TTC549 (cell line): ENCODE data around the gene ZNF169.
"Not testable (repeated sequence)": the region's sequence is repeated elsewhere in the genome, so short reads cannot be mapped to it uniquely, and the experiment has no call there.

ENCODE experiments used
- FAIRE-seq: peaks from 2 replicates; lab custom pipeline; 2012; peaks lifted over from hg19 to GRCh38; lab: Jason Lieb, UNC

Gene ZNF169

GRCh38 chr9:94287877-94288513 lies 28.9 kb downstream of the ZNF169 start:
- FAIRE-seq: no peak

- no peak for FAIRE-seq
Measured at GRCh38 chr9:94289691-94290090, 30.6 kb downstream of the ZNF169 start.

DNA sequence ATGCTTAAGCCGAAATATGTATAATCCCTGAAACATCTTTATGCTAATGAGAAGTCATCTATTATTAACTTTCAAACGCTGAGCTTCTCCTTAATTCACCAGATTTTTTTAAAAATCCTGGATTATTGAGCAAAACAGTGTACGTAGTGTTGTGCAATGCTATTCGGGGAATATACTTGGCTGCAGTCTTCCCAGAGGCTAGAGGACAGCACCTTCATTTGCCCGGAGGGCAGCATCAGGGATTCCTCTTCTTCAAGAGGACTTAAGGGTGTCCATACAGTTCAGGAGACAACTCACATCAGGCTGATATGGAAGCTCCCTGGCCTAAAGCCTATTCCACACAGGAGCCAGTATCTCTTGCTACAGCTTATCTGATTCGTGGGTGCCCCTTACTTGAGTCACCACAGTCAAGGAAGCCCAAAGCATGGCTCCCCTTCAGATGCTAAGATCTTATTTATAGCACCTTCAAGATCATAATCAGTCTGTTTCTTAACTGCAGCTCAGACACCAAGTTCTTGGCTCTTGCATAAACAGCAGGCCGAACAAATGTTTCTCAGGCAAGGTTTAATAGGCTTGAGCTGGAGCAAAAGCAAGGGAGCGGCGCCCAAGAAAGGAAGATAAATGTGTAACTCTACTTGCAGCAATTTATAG lies 40.0 kb downstream of the ZNF169 start:
- no peak for FAIRE-seq

- no peak for FAIRE-seq
Measured at GRCh38 chr9:94300470-94301301, 41.6 kb downstream of the ZNF169 start.

DNA sequence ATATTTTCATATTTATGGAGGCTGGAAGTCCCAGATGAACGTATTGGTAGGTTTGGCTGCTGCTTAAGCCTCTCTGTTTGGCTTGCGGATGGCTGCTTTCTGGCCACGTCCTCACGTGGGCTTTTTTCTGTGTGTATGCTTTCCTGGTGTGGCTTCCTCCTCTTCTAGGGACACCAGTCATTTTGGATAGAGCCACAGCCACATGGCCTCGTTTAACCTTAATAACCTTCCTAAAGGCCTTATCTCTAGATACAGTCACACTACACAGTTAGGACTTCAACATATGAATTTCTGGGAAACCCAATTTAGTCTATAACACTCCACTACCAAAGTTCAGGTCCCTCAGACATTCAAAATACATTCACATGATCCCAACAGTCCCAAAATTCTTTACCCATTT lies 42.5 kb downstream of the ZNF169 start:
- no peak for FAIRE-seq

DNA sequence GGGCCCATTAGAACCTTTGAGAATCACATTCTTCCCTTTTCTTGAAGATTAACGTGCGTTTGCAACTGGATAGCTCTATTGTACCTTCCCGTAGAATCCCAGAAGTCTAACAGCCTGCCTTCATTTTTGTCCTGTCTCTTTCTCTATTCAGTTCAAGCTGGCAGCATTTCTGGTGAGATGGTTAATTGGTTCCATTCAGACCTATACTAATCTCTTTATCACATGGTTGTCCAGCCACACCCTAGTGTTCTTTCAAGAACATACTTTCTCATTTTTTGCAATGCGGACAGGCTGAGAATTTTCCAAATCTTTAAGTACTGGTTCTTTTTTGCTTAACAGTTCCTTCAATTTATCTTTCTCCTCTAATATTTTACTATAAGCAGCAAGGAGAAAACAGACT lies 43.3 kb downstream of the ZNF169 start:
- no peak for FAIRE-seq

DNA sequence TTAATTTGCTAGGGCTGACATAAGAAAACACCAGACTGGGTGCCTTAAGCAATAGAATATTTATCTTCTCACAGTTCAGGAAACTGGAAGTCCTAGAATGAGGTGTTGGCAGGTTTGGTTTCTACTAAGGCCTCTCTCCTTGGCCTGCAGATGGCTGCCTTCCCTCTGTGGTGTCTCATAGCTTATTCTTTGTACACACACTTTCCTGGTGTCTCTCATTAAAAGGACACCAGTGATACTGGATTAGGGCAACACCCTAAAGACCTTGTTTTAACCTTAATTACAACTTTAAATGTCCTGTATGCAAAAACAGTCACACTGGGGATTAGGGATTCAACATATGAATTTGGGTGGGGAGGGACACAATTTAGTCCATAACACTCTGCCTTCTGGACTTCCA lies 44.2 kb downstream of the ZNF169 start:
- FAIRE-seq: no peak

DNA sequence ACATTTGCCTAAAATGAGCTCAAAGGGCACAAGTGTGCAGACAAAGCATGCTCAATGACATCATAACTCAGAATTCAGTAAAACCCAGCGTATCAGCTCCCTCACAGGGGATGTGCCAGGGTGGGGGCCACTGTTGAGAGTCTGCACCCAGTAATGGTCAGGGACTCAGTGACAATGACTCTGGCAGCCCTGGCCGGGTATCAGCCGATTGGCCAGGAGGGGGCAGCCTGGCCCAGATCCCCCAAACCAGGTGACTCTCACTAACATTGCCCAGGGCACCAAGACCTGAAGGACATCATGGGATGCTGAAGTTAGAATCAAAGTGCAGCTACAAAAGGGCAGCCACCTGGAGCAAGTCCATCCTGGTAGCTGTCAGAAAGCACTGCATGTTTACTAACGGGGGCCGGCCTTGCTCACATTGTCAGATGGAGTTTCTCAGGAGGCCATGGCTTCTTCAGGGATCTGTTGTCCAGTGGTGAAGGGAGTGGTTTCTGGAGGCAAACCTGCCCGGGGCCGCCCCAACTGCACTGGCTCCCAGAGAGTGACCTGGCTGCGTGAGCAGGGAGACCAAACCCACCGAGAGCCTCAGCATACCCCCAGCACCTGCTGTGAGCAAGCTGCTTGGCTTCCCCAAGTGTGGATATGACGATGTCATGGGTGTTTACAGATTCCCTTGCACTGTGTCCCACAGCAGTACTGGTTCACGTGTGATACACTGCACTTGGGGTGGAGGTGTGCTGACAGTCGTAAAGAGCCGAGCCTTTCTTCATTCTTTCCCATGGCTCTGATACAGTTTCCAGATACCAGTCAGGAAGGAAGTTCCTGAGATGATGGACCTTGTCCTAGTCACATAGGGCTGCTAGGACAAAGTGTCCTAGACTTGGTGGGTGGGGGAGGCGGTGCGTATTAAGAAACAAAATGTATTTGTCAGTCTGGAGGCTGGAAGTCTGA lies 56.2 kb downstream of the ZNF169 start:
- FAIRE-seq: not testable (repeated sequence)

DNA sequence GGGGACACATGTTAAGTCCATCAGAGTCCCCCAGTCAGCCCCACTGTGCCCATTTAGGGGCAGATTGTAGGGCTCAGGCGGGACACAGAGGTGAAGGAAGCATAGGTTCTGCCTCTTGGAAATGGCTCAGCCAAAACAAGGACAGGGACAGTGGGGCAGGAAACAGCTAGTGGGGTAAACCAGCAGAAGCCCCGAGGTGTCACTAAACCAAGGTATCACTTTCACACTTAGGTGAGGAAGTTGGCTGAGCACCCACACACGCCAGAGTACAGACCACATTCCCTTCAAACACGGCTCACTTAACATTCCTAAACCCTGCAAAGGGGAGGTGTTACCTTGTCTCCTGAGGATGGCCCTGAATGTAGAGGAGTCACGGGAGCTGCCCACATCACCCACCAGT lies 57.1 kb downstream of the ZNF169 start:
- FAIRE-seq: not testable (repeated sequence)

GRCh38 chr9:94317949-94318657 lies 59.0 kb downstream of the ZNF169 start:
- not testable (repeated sequence) for FAIRE-seq

DNA sequence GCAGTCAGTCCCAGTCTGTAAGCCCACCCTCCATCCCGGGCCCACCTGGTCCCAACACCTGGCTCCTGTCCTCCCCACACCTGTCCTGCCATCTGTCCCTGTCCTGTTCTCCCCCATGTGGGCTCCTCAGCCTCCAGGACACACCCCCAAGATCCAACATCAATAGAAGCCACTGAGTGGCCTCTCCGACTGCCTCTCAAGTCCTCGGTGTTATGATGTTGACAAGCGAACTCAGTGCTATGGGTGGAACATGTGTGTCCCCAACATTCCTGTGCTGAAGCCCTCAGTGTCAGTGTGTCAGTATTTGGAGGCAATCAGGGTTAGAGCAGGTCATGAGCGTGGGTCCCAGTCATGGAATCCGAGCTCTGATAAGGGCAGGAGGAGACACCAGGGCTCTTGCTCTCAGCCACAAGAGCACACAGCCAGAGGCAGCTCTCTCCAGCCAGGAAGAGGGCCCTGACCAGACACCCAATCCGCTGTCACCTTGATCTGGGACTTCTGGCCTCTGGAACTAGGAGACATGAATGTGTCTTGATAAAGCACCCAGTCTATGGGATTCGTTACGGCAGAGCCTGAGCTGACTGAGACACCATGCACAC lies 63.3 kb downstream of the ZNF169 start:
- not testable (repeated sequence) for FAIRE-seq

DNA sequence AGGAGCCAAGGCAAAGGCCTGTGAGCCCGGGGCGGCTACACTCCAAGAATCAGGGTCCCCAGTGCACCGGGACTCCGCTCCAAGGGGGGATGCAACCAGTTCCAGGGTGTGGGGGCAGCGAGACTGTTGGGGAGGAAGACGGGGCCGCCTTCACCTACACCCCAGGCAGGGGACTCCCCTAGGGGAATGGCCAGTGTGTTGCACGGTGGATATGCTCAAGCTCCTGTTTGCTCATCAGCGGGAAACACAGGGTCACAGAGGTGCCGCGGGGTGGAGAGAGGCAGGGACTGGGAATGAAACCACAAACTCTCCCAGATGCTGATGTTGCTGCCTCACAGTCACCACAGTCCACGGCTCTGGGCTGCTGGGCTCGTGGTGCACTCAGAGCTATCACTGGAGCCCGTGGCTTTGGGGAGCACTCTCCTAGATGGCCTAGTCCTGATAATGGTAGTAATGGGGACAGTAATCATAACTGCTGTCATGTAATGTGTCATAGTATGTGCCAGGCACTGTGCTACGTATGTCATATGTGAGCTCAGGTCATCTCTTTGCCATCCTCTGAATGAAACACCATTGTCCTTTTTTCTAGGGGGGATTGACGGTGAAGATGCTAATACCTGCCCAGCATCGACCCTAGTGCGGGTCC lies 64.2 kb downstream of the ZNF169 start:
- FAIRE-seq: not testable (repeated sequence)

DNA sequence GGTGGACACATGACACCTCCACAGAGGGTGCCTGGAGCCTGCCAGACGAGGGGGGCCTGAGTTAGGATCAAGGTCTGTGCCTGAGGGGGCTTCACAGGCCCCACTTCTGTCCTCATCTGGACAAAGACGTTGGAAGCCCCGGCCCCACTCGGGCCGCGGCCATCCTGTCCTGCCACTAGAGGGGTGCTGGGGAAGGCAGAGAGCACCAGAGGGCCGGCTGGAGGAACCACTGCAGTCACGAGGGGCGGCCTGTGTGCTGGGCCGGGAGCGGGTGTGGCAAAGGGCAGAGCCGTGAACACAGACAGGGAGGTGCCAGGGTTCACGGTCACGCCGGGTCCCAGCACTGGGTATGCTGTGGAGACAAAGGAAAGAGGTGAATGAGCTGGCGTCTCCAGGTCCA lies 66.5 kb downstream of the ZNF169 start:
- not testable (repeated sequence) for FAIRE-seq

- not testable (repeated sequence) for FAIRE-seq
Measured at GRCh38 chr9:94328544-94328943, 69.4 kb downstream of the ZNF169 start, which contains the start of gene NUTM2F. Gene NUTM2F (minus strand): TSS chr9:94328644. CDS start chr9:94328623, 21 bp downstream.

GRCh38 chr9:94336445-94336844 lies 77.3 kb downstream of the ZNF169 start:
- FAIRE-seq: not testable (repeated sequence)

GRCh38 chr9:94338723-94339122 lies 79.6 kb downstream of the ZNF169 start:
- FAIRE-seq: not testable (repeated sequence)

DNA sequence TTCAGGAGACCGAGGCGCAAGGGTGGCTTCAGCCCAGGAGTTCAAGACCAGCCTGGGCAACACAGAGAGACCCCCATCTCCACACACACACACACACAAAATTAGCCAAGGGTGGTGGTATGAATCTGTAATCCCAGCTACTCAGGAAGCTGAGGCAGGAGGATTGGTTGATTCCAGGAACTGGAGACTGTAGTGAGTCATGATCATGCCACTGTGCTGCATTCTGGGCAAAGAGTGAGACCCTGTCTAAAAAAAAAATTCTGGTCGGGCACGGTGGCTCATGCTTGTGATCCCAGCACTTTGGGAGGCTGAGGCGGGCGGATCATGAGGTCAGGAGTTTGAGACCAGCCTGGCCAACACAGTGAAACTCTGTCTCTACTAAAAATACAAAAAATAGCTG lies 80.6 kb downstream of the ZNF169 start:
- not testable (repeated sequence) for FAIRE-seq

DNA sequence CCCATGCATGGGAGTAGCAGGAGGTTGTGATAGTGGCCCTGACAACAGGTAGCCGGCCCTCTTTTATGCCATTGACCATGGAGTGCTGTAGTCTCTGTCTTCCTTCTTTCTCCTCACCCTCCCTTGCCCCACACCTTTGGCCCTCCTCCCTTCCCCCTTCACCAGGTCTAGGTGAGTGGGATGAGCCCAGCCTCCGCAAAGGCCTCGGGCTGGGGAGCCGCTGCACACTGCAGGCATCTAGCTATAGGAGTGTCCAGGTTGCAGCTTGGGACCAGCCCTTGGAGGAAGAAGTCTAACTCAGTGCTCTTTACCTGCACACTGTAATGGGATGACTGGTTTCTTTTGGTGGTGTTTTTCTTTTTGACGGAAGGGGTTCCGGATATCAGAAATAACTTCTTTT lies 81.7 kb downstream of the ZNF169 start:
- FAIRE-seq: not testable (repeated sequence)

DNA sequence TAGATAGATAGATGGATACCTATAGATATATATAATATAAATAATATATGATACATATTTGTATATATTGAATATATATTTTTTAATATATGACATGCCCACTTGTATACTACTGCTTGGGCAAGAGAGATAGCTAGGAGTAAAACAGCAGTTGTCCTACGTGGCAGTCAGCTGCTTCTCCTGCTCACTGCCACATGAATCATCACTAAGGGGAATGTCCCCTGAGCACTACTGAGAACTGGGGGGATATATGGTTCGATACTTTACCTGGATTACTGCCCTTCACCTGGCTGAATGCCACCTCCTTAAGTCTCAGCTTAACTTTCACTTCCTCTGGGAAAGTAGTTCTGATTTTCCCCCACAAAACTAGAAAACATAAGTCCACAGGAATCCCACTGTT lies 82.6 kb downstream of the ZNF169 start:
- FAIRE-seq: not testable (repeated sequence)

- not testable (repeated sequence) for FAIRE-seq
Measured at GRCh38 chr9:94347451-94347850, 88.4 kb downstream of the ZNF169 start.
